GM18508 (cell line): Measurements from ENCODE around the gene CPA2.
"Not testable (repeated sequence)": the region's sequence is repeated elsewhere in the genome, so short reads cannot be mapped to it uniquely, and the experiment has no call there.

Source experiments
- ATAC-seq: cut with Tn5 transposase; IDR thresholded peaks from one replicate; pipeline ENCODE4 v1.9.1; 2021; ENCODE audit warnings: moderate number of reproducible peaks; ENCODE audit not compliant: insufficient read depth, unreplicated experiment

The CPA2 gene

DNA sequence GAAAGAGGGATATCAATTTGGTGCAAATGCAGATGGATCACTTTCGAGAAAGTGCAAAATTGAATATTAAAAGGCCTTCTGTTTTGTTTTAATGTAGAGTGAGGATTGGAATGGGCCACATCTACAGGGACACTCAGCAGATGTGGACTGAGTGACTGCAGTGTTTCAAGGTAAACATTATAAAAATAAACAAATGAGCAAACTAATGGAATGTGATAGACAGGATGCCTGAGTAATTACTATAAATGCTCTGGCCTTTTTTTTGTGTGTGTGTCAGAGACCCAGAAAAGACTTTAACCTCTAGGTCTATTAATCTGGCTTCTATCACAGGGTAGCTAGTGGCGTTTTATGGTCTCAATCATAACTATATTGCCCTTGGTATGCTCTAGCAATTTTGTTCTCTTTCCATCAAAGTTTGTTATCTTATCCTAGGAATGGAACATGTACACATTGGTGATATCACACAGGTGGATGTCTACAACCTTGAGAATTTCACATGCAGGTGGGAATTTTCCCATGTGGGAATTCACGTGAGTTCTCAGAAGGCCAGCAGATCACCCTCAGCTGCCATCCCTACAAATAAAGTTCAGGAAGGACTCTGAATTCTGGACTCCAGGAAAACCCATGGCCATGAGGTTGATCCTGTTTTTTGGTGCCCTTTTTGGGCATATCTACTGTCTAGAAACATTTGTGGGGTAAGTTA is at the start of gene CPA2:
CPA2 (plus strand) TSS at position 606 of the 703 bp plus-strand sequence; CDS start at position 625, 19 bp downstream.
- ATAC-seq = no peak

DNA sequence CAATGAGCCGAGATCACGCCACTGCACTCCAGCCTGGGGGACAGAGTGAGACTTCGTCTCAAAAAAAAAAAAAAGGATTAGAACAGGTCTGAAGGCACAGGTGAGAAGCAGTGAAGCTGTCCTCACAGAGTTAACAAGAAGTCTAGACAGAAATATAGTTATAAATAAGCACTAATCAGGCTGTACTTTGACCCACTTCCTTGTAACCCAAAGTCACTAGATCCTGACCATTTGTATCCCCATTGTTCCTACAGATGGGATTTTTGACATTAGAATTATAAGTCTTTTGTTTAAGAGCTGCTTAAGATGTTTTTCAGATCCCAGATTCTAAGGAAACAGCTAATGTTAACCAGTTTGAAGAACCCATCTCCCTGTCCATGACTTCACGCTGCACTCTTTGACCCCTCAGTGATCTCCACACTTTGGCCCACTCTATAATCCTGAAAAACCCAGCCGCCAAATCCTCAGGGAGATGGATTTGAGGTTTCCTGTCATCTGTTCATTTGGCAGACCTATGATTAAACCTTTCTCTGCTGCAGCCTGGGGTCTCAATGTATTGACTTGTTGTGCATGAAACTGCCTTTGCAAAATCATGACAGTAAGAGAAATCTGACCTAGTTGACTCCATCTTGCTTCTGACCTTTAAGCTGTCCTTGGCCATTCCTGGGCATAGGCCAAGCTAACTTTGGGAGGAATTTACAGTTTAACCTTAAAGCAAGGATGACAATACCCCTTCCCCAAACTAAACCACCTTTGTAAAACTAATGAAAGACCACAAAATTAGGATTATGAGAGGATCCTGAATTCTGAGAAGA is 47.6 kb upstream of the CPA2 start:
- ATAC-seq = no peak

DNA sequence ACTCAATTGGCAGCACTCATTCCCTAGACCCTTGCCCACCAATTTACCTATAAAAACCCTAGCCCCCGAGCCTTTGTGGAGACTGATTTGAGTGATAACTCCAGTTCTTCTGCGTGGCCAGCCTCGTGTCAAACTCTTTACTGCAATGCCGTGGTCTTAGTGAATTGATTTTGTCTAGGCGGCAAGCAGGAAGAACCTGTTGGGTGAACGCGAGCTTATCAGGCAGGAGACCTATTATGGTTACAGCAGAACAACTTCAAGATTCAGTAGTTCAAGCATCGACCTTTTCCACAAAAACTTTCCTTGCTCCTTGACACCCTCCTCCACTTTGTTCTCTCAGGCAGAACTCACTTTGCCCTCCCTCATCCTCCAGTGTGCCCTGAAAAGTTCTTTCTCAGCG is 46.8 kb upstream of the CPA2 start:
- no peak for ATAC-seq

DNA sequence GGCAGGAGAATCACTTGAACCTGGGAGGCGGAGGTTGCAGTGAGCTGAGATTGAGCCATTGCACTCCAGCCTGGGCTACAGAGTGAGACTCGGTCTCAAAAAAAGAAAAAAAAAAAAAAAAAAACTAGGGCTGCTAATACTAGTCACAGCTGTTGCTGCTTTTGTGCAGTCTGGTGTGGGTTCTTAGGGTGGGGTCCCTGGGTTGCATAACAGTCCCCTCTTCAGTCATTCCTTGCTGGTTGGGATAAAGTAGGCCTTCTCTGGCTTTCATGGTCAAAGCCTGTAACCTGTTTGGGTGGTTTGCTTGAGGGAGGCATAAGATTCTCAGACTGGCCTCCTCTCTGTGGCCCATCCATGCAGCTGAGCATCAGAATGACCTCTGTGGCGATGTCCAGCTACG is 44.9 kb upstream of the CPA2 start:
- no peak for ATAC-seq

DNA sequence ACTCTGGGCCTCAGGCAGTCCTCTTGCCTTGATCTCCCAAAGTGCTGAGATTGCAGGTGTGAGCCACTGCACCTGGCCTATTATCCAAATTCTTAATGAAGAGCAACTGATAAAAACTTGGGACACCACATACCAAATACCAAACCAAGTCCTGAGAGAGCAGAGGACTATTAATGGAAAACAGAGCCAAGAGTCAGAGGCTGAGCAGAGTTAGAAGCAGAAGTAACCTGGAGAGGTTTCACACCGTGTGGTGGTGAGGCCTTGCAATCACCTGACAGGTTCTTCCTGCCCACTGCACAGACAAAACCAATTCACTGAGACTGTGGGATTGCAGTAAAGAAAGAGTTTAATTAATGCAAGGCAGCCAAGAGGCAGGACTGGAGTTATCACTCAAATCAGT is 43.0 kb upstream of the CPA2 start:
- ATAC-seq = no peak

DNA sequence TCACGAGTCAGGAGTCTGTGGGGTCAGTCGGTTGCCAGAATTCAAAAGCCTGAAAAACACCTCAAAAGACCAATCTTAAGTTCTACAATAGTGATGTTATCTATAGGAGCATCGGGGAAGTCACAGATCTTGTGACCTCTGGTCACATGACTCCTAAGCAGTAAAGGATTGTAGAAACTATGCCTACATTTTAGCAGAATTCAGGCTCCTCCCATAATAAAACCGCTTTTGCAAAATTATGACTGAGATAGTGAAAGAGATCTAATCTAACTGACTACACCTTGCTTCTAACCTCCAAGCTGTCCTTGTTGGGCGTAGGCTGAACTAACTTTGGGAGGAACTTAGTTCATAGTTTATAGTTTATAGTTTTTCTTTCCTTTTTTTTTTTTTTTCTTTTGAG is 42.5 kb upstream of the CPA2 start:
- ATAC-seq = no peak

DNA sequence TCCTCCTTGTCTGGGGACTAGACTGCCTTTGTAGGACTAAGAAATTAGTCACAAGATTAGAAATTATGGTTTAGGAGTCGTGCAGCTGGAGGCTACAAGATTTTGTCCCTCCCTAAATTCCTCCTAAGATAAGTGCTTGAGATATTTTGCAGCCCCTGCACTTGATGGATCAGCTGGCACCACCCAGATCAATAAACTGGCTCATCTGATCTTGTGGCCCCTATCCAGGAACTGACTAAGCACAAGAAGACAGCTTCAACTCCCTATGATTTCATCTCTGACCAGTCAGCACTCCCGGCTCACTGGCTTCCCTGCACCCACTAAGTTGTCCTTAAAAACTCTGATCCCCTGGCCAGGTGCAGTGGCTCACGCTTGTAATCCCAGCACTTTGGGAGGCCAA is 41.7 kb upstream of the CPA2 start:
- ATAC-seq = not testable (repeated sequence)

DNA sequence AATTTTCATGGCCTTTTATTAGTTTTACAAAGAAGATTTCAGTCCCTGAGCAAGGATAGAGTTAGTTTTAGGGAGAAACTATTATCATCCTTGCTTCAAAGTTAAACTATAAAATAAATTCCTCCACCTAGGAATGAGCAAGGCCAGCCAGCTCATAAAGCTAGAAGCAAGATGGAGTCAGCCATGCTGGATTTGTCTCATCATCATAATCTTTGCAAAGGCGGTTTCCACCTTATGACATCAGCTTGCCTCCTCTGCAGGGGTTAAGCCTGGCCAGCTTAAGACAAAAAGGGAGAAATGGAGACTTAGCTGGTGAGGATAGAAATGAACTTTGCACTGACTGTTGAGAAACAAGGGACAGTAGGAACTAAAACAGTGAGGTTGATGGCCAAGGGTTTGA is 40.3 kb upstream of the CPA2 start:
- no peak for ATAC-seq

DNA sequence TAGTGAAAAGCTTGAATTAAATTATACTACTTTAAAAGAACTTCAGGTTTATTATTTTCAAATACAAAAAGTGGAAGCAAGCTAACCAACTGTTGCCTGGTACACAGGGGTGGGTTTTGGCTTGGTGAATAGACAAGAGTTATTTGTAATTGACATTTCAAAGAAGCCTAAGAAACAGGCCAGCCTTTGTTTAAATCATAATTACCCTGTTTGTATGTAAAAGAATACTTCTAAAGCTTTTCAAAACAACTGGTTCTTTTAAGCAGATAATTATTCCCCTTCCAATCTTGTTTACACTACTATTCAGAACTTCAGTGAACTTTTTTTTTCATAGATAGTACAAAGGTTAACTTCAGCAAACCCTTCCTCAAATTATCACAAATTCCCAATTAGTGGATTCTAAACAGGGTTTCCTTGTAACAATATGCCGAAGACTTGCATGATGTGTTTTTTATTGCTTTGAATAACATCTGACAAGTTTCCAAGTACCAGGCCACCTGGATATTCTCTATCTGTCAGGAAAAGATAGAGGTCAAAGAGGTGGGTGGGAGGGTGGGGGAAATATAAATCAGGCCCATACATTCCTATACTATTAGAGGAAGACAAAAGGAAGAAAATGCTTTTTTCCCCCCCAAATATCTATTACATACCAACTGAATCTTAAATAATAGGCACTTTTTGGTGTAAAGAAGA is 38.6 kb upstream of the CPA2 start:
- ATAC-seq = no peak

DNA sequence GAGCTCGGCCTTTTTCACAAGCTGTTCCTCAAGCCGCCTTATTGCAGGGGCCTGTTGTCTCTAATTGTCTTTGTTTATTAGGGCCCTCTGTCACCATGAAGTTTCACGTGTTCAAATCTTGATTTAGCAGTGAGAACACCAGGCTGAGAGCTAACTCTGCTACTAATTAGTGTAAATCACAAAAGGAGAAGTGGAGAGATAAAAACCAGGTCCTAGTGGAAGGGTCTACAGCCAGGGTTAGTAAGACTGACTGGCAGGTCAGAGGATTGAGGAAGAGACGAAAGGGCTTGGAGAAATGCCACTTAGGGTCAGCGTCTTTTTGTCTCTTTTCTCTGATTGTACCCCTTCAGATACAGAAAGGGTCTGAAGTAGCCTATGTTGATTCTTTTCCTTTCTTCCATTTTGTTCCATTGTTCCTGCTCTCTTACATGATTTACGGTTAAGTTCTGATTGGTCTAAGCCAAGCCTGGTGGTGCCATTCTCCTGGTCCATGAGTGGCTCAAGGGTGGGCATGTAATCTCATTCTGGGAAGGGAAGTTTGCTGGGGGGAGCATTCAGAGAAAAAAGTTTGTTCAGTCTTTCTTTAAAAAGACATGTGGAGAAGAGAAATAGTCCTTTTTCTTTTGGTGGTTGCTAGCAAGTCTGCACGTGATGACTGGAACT is 37.7 kb upstream of the CPA2 start:
- ATAC-seq = no peak

DNA sequence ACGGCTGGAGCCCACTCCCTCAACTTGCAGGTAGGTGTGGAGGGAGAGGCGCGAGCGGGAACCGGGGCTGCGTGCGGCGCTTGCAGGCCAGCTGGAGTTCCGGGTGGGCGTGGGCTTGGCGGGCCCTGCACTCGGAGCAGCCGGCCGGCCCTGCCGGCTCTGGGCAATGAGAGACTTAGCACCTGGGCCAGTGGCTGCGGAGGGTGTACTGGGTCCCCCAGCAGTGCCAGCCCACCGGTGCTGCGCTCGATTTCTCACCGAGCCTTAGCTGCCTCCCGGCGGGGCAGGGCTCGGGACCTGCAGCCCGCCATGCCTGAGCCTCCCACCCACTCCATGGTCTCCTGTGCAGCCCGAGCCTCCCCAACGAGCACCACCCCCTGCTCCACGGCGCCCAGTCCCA is 36.7 kb upstream of the CPA2 start:
- not testable (repeated sequence) for ATAC-seq

DNA sequence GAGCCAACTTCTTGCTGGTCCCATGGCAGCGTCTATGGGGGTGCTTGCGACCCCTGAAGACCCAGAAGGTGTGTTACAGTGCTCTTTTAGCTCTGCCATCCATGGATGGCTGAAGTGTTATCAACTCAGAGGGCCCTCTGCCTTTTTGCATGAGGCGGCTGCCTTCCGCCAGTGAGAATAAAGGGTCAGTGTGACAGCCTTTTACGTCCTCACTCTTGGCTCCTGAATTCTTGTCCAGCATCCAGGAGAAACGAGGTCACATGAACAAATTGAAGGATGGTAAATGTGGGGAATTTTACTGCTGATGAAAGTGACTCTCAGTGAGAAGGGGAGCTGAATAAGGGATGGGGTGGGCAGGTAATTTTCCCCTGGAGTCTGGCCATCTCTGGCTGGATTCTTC is 34.9 kb upstream of the CPA2 start:
- no peak for ATAC-seq

DNA sequence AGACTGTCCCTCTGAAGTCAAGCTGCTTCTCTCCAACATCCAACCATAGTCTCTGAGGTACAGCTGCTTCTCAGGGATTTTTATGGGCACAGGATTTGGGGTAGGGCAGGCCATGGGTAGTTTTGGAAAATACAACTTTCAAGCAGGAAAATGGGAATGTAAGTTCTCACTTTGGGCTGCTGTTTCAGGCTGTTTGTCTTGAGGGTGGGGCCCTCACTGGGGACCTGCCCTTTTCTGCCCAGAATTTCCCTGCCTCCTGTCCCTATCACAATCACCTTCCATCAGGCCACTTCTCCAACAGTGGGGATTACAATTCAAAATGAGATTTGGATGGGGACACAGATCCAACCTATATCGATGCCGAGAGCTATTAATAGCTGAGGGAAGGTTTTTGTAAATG is 34.5 kb upstream of the CPA2 start:
- no peak for ATAC-seq

DNA sequence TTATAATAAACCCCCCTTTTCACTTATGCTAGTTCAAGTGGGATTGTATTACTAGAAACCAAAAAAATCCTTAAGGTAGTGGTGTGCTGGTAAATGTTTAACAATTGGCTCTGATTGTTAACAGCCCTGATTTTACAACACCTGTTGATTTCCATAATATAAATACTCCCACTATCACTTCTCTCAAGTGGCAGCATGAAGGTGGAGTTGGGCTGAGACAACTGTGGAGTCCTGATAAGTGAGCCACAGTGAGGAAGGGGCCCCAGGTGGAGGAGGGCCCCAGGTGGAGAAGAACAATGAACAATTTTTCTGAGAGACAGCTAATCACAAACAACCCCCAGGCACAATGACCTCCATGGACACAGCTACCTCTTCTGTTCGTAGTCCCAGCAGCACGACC is 32.6 kb upstream of the CPA2 start:
- ATAC-seq = no peak

DNA sequence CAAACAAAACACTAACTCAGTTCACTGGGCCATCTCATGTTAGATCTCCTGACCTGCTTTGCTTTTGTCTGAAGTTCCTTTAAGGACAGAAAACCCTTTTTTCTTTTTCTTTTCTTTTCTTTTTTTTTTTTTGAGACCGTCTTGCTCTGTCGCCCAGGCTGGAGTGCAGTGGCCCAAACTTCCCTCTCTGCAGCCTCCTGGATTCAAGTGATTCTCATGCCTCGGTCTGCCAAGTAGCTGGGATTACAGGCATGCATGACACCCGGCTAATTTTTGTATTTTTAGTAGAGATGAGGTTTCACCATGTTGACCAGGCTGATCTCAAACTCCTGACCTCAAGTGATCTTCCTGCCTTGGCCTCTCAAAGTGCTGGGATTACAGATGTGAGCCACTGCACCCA is 30.3 kb upstream of the CPA2 start:
- not testable (repeated sequence) for ATAC-seq

DNA sequence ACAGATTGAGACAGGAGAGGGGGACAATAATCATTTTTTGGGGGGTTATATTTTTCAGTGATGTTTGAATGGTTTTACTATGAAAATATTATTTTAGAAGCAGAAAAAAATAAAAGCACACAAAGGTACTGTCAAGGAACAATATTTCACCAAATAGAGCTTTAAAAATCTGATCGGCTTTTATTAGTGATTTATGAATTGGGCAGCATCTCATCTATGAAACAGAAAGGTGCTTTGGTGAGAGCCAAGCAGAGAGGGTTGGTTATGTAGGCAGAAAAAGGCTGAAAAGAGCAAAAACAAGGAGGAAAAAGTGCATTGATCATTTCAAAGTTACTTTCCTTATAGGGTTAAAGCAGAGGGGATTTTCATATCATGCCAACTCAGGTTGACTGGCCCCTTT is 26.4 kb upstream of the CPA2 start:
- no peak for ATAC-seq

DNA sequence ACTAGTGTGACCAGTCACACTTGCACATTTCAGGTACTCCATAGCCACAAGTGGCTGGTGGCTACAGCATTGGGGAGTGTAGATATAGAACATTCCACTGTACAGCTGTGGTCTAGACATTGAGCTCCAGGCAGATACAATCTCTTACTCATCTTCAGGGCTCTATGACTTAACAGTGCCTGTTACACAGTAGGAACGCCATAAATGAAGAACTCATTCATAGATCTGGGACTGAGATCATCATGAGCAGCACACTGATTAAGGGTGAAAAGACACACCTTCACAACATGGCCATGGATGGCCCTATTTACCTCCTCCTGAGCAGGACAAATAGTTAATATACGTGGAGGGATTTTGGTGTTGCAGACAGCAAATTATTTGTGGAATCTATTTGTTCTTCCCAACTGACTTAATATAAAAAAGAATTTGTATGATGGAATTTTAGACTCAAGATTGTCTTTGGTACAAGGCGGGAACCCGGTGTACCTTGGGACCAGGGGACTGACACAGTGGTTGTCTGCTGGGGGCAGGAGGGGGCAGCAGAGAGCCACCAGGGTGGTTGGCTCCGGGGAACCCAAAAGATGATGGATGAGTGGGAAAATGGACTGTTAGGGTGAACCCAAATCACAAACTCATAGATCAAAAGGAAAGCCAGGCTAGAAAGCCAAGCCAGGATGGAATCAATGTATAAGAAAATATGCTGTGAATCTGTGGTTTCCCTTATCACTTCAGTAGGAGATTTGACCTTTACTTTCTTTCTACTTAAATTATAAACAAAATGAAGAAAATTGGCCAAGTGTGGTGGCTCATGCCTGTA is 24.3 kb upstream of the CPA2 start:
- no peak for ATAC-seq

DNA sequence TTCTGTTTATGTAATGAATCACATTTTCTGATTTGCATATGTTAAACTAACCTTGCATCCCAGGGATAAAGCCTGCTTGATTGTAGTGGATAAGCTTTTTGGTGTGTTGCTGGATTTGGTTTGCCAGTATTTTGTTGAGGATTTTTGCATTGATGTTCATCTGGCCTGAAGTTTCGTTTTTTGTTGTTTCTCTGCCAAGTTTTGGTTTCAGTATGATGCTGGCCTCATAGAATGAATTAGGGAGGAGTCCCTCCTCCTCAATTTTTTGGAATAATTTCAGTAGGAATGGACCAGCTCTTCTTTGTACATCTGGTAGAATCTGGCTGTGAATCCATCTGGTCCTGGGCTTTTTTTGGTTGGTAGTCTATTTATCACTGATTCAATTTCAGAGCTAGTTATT is 23.2 kb upstream of the CPA2 start:
- ATAC-seq = not testable (repeated sequence)

DNA sequence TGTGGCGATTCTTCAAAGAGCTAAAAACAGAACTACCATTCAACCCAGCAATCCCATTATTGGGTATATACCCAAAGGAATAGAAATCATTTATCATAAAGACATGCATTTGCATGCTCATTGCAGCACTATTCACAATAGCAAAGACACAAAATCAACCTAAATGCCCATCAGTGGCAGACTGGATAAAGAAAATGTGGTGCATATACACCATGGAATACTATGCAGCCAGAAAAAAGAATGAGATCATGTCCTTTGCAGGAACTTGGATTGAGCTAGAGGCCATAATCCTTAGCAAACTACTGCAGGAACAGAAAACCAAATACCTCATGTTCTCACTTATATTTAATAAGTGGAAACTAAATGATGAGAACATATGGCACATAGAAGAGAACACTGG is 20.2 kb upstream of the CPA2 start:
- not testable (repeated sequence) for ATAC-seq

DNA sequence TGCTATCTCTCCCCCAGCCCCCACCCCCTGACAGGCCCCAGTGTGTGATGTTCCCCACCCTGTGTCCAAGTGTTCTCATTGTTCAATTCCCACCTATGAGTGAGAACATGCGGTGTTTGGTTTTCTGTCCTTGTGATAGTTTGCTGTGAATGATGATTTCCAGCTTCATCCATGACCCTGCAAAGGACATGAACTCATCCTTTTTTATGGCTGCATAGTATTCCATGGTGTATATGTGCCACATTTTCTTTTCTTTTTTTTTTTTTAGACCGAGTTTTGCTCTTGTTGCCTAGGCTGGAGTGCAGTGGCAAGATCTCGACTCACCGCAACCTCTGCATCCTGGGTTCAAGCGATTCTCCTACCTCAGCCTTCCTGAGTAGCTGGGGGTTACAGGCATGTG is 17.8 kb upstream of the CPA2 start:
- ATAC-seq = not testable (repeated sequence)
